Cardiac muscle cell (in vitro differentiated cells and primary cell): ENCODE results near the gene MRGPRF. TPM values are rescaled to one million over a fixed set of nuclear protein-coding genes. Genes with fewer than 3 reads are reported as not detected.

ENCODE experiments used
- DNase-seq, 2 donors: peaks; one replicate each; pipeline versions ENCODE4 v3.0.0 to v3.0.0-alpha.2; 2010 to 2017; ENCODE audit warnings: low read depth in 1 of 2, low spot score in 1 of 2
- H3K27ac ChIP-seq: fragments of 200-600 bp; sonication (generic); 2 replicates; pipeline ENCODE4 v1.5.1; 2016
- H3K27me3 ChIP-seq: fragments of 200-600 bp; sonication (generic); 2 replicates; pipeline ENCODE4 v1.6.0; 2016; ENCODE audit warnings: control low read depth
- H3K36me3 ChIP-seq: fragments of 200-600 bp; sonication (generic); 2 replicates; pipeline ENCODE4 v1.5.1; 2016; ENCODE audit warnings: control low read depth
- H3K4me1 ChIP-seq: fragments of 200-600 bp; sonication (generic); 2 replicates; pipeline ENCODE4 v1.8.1; 2017; ENCODE audit warnings: low read depth, mild to moderate bottlenecking, mixed run types
- H3K4me3 ChIP-seq: fragments of 200-600 bp; sonication (generic); 2 replicates; pipeline ENCODE4 v1.5.1; 2016; ENCODE audit warnings: mild to moderate bottlenecking
- H3K9me3 ChIP-seq: fragments of 200-600 bp; sonication (generic); 2 replicates; pipeline ENCODE4 v1.5.1; 2017; ENCODE audit warnings: low read depth, mild to moderate bottlenecking, control low read depth
- polyA plus RNA-seq: library from polyadenylated mRNA; unstranded; fragments of >200 nt; fragmentation: Nextera tagmentation; extraction: Ambion mirVana; gene quantifications from 2 replicates; pipeline ENCODE4 v1.2.1, GENCODE V29; 2016
- total RNA-seq: library from RNA; depleted of rRNA; stranded (reverse); fragments of >200 nt; gene quantifications from 2 replicates; pipeline ENCODE4 v1.2.3, GENCODE V29; 2016
- TF ChIP-seq, protein P1 (sequence below): IDR thresholded peaks from 2 replicates; pipeline ENCODE4 v1.5.1; 2012; ENCODE audit warnings: low read depth, mild to moderate bottlenecking, low read length

Gene MRGPRF
- total and polyA plus RNA-seq, 2 experiments from 2014 or later = 9.3 to 13.8 TPM

DNA sequence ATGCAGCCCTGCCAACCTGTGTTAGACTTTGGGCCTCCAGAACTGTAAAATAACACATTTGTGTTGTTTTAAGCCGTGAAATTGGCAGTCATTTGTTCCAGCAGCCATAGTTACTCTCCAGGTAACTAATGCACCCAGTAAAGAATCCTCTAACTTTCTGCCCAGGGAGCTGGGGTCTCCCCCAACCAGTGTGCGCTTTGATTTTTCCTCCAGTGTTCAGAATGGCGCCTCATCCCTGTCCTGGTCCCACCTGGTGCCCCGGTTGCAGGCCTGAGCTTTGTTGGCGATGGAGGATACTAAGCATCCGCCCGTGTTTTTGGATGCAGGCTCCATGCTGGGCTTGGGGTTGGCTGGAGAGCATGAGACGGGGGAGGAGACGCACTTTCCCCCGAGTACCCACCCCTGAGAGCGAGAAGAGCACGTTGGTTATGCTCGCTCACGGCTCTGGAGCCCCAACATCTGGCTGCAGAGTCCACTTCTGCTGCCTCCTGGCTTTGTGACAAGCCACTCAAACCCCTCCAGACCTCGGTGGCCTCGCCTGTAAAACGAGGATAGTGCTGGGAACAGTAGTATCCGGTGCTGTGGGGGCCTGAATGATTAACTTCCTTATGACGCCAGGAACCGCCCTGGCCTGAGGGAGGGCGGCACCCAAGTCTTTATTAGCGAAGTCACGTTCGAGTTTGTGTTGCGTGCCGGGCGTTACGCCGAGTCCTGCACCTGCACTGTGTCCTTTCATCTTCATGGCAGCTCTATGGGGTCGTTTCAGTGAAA, 58.0 kb downstream of the MRGPRF start:
- Histone ChIP-seq H3K36me3 (no peaks in the 10 kb centered on the region), H3K27ac (peak overlapping the region; percentile 39), H3K4me3 (no peak overlapping the region), H3K27me3 (no peaks in the 10 kb centered on the region), H3K9me3 (no peaks in the 10 kb centered on the region), H3K4me1 (peaks cover 11% of the 10 kb centered on the region)
- peak in 1 of 2 donors; percentile 58 for DNase-seq
- TF ChIP-seq, protein P1, sequence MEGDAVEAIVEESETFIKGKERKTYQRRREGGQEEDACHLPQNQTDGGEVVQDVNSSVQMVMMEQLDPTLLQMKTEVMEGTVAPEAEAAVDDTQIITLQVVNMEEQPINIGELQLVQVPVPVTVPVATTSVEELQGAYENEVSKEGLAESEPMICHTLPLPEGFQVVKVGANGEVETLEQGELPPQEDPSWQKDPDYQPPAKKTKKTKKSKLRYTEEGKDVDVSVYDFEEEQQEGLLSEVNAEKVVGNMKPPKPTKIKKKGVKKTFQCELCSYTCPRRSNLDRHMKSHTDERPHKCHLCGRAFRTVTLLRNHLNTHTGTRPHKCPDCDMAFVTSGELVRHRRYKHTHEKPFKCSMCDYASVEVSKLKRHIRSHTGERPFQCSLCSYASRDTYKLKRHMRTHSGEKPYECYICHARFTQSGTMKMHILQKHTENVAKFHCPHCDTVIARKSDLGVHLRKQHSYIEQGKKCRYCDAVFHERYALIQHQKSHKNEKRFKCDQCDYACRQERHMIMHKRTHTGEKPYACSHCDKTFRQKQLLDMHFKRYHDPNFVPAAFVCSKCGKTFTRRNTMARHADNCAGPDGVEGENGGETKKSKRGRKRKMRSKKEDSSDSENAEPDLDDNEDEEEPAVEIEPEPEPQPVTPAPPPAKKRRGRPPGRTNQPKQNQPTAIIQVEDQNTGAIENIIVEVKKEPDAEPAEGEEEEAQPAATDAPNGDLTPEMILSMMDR = no peak

Other genes with a start within 250 kb of the MRGPRF start
- gene CPT1A, start 171.3 kb downstream of the MRGPRF start, total RNA-seq = 7.4 and 10.9 TPM in 2 replicates
- gene CPT1A, start 171.3 kb downstream of the MRGPRF start, polyA plus RNA-seq = 1.7 and 2.1 TPM in 2 replicates
- gene MRPL21, start 109.4 kb downstream of the MRGPRF start, total RNA-seq = 75.9 and 97.5 TPM in 2 replicates
- gene MRPL21, start 109.4 kb downstream of the MRGPRF start, polyA plus RNA-seq = 194 and 220 TPM in 2 replicates
- gene IGHMBP2, start 109.4 kb downstream of the MRGPRF start, total RNA-seq = 17.3 and 21.7 TPM in 2 replicates
- 20.9 and 22.1 TPM in 2 replicates for gene IGHMBP2, start 109.4 kb downstream of the MRGPRF start, polyA plus RNA-seq
- not detected in 2 replicates for gene MRGPRD, start 32.3 kb downstream of the MRGPRF start, total RNA-seq
- gene MRGPRD, start 32.3 kb downstream of the MRGPRF start, polyA plus RNA-seq = not detected in 2 replicates
- 25.5 and 39.4 TPM in 2 replicates for gene TPCN2, start 35.7 kb upstream of the MRGPRF start, total RNA-seq
- 42.2 and 50.1 TPM in 2 replicates for gene TPCN2, start 35.7 kb upstream of the MRGPRF start, polyA plus RNA-seq
- 1.1 and 5.5 TPM in 2 replicates for gene SMIM38, start 142.7 kb upstream of the MRGPRF start, total RNA-seq
- gene SMIM38, start 142.7 kb upstream of the MRGPRF start, polyA plus RNA-seq = 0.62 and 2.3 TPM in 2 replicates